GM18873 (cell line): ENCODE measurements around the gene RBM23.

Experiments used
- ATAC-seq: cut with Tn5 transposase; IDR thresholded peaks from one replicate; pipeline ENCODE4 v1.9.1; 2021; ENCODE audit warnings: mild to moderate bottlenecking, moderate library complexity, moderate number of reproducible peaks; ENCODE audit not compliant: unreplicated experiment, low FRiP score

RBM23 gene

DNA sequence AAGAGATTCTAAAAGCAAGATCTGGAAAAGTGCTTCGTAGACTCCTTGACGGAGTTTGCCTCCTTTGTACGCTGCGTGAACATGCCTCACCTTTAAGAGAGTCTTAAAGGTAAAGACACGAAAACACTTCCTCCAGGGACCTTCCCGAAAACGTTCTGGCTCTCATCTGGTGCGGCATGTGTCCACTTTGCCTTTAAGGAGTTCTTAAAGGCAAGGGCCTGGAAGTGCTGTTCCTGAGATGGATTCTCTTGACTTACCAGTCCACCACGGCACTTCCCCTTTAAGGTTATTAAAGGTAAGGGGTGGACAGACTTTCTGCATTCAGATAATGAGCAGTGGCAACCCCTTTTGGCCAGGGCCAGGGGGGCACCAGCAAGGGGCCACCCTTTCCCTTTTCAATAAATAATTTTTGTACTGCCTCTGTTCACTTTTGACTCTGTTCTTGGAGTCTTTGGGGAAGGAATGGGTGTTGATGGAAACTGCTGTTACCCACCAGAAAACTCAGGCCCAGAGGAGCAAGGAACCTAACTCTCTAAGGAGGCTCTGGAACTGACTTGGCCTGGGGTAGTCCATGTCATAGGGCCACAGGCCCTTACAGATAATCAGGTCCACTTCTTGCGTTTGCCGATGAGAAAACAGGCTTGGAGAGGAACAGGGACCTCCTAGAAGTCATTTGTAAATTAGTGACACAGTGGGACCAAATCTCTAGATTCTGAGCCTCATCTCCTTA, 31.5 kb downstream of the RBM23 start:
- peak; percentile 31 for ATAC-seq

DNA sequence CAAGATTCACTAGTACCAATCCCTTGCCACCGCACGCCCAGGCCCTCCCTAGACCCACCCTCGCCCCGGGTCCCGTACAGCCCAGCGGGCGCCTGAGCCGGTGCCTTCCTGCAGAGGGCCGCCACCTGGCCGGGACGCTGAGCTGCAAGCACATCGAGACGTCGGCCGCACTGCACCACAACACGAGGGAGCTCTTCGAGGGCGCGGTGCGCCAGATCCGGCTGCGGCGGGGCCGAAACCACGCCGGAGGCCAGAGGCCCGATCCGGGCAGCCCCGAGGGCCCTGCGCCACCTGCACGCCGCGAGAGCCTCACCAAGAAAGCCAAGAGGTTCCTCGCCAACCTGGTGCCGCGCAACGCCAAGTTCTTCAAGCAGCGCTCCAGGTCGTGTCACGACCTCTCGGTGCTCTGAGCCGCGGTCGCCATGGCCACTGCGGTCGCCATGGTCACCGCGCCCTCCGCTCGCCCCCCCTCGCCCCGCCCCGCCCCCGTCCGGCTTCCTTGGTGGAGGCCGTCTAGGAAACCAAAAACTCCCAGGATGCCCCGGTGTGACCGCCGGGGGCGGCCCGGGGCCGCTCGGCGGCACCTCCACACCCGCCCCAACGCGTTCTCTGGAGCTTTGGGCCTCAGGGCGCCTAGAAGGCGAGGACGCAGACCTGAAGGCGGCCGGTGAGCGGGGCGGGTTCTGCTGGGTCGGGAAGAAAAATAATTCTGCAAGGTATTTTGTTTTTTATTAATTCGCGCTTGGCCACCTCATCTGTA, 32.3 kb downstream of the RBM23 start:
- ATAC-seq: peak; percentile 45

DNA sequence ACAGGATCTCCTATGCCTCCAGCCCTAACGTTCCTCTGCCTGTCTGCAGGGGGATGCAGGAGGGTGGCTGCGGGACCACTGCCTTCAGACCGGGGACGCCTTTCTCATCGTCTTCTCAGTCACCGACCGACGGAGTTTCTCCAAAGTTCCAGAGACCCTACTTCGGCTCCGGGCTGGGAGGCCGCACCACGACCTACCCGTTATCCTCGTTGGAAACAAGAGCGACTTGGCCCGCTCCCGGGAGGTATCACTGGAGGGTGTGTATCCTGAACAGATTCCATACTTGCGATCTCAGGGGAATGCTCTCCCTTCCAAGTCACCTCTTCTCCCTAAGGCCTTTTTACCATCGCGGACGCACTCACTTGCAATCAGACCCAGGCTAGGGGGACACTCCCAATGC, 33.0 kb downstream of the RBM23 start:
- ATAC-seq: no peak

DNA sequence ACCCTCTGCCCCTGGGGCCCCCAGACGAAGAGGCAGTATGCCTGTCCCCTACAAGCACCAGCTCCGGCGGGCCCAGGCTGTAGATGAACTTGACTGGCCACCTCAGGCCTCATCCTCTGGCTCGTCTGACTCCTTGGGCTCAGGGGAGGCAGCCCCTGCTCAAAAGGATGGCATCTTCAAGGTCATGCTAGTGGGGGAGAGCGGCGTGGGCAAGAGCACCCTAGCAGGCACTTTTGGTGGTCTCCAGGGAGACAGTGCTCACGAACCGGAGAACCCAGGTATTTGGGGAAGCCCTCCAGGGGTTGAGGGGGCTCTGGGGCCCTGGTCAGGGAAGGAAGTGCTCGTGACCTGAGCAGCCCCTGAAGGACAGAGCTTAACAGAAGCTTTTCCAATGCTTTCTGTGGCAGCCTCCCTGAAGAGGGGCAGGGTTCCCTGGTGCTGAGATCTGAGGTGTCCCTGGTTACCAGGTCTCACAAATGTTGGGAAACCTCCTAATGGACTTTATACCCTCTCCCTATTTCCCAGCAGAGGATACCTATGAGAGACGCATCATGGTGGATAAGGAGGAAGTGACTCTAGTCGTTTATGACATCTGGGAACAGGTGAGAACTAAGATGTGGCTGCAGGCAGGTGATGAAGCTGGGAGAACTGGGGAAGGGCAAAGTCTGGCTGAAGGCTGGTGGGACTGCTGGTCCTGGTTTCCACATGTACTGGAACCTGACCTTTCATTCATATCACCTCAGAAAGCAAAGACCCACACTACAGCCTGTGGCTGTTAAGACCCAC, 34.0 kb downstream of the RBM23 start:
- no peak for ATAC-seq

DNA sequence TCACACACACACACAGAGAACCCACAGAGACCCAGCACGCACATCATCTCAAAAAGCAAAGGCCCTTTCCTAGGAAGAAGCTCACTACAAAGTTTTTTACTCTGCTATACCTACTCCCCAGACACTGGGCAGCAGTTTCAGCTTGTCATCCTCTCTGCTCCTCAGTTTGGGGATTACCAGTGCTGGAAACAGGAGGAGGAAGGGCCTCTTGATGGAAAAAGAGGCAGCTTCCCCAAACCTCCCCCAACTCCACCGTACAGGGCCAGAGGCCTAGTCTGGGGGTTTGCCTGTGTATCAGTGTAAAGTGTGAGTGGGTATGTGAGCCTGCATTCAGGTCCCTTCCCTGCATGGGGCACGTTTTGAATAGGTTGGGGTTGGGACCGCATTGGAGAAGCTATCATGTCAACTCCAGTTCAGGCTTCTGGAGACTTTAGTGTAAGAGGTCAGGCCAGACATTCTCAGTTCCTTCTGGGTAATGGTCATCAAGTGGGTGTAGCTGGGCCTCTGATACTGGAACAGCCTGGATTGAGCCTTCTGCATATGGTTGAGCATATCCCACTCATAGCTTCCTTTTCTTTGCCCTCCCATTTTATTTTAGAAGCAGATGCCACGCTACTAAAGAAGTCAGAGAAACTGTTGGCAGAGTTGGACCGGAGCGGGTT, 34.7 kb downstream of the RBM23 start:
- ATAC-seq: no peak

DNA sequence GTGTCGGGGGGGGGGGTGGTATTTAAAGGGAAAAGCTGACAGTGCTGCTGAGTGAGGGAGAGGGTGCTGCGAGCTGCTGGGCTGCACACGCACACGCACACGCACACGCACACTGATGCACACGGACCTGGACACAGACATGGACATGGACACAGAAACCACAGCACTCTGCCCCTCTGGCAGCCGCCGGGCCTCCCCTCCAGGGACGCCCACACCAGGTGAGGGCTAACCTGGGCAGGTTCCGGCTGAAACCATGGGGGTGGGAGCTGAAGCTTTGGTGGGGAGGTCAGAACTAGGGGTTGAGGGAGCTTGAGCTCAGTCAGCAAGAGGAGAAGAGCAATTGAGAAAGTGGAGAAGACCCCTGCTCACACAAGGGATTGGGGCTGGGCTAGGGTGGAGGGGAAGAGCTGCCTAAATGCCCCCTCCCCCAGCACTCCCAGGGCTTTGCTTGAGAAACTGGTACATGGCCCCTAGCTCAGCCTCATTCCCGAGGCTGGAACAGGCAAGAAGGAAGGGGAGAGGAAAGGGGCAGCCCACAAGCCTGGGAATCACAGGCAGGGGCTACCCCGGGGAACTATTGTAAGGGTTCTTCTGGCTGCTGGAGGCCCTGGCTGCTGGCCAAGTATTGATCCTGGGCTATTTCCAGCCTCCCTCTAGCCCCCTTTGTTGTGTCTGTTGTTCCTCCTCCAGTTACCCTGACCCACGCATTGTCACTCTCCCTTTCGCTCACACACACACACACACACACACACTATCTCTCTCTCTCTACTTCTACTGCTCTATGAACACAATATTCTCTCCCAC, 35.6 kb downstream of the RBM23 start, which contains the start of gene REM2:
REM2 (plus strand) TSS at position 50 of the 804 bp plus-strand sequence; CDS start at position 116, 66 bp downstream.
- no peak for ATAC-seq

DNA sequence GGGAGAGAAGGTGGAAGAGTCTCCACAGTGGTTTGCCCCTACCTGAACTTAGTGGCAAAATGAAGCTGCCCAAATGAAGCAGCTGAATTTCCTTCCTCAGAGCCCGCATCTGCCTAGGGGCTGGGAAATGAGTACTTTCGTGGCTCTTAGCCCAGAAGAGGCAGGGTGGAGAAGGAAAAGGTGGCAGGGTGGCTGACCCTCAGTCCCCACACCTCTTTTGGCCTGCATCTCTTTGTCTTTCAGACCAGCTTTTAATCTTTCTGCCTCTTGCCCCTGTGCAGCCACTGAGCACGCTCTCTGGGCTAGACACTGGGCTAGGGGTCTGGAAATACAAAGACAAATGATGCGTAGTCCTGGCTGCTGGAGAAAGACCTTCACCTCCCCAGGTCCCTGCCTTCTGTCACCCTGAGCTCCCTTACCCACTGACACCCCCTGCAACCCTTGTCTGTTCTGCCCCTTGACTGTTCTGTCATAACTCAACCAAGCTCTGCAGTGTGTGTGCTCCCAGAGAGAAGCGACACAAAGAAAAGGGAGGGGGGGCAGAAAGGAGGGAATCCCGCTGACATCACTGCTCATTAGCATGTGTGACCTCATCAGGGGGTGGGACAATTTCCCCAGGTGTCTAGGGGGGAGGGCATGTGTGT, 36.3 kb downstream of the RBM23 start:
- ATAC-seq: no peak

DNA sequence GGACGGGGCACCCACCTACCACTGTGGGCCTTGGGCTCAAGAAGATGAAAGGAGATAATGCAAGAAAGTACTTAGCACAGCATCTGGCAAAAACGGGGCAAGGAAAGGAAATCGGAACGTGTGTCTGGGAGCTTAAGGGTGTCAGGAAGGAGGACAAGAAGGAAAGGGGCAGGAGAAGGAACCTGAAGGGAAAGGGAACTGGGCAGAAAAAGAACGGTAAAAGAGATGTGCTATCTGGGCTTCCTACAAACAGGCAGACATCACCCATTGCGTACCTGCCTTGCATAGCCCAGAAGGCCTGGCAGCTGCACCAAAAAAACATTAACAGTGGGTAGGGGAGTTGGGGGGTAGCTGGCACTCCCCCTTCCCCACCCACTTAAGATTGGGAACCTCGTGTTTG, 36.9 kb downstream of the RBM23 start:
- ATAC-seq: no peak

DNA sequence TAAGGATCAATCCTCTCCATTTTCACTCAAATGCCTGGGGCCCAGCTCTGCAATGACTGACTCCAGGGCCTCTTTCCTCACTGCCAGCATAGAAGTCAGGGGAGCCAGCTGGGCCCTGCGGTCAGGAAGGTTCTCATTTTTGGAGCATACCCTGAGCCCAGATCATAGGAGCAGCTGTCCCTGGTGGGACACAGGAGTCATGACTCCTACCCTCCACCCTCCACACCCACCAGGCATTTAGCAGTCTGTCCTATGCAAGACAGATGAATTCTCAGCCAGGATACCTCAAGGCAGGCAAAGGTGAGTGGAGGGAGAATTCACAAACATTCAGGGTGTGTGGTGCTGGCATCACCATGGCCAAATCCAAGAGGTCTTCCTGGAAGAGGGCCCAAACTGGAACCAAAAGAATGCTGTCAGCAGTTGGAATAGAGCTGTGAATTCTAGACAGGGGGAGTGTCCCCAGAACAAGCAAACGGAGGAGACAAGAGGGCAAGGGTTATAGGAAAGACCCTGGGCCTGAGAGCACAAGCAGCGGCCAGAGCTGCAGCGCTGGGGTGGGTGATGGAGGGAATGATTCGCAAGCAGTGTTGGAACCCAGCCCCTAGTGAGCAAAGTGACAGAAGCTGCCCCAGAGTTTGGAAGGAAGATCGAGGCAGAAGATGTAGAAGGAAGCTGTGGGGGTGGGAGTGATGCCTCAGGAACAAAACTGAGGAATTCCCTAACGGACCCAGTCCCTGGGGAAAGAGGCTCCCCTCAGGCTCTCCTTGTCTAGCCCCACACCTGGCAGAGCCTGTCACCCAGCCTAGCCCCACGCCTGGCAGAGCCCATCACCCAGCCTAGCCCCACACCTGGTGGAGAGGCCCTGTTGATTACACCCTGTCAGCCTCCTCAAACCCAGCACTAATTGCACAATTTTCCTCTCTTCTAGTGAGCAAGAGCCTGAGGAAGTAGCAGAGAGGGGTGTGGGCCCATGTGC, 40.4 kb downstream of the RBM23 start:
- no peak for ATAC-seq

DNA sequence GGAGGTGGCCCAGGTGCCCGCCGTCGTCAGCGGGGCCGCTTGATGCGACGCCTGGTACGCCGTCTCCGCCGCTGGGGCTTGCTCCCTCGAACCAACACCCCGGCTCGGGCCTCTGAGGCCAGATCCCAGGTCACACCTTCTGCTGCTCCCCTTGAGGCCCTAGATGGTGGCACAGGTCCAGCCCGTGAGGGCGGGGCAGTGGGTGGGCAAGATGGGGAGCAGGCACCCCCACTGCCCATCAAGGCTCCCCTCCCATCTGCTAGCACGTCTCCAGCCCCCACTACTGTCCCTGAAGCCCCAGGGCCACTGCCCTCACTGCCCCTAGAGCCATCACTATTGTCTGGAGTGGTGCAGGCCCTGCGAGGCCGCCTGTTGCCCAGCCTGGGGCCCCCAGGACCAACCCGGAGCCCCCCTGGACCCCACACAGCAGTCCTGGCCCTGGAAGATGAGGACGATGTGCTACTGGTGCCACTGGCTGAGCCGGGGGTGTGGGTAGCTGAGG, 41.9 kb downstream of the RBM23 start:
- ATAC-seq: no peak

DNA sequence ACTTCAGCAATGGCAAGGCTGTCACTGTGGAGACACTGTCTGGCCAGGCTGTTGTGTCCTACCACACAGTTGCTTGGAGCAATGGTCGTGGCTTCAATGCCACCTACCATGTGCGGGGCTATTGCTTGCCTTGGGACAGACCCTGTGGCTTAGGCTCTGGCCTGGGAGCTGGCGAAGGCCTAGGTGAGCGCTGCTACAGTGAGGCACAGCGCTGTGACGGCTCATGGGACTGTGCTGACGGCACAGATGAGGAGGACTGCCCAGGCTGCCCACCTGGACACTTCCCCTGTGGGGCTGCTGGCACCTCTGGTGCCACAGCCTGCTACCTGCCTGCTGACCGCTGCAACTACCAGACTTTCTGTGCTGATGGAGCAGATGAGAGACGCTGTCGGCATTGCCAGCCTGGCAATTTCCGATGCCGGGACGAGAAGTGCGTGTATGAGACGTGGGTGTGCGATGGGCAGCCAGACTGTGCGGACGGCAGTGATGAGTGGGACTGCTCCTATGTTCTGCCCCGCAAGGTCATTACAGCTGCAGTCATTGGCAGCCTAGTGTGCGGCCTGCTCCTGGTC, 43.1 kb downstream of the RBM23 start:
- ATAC-seq: no peak

DNA sequence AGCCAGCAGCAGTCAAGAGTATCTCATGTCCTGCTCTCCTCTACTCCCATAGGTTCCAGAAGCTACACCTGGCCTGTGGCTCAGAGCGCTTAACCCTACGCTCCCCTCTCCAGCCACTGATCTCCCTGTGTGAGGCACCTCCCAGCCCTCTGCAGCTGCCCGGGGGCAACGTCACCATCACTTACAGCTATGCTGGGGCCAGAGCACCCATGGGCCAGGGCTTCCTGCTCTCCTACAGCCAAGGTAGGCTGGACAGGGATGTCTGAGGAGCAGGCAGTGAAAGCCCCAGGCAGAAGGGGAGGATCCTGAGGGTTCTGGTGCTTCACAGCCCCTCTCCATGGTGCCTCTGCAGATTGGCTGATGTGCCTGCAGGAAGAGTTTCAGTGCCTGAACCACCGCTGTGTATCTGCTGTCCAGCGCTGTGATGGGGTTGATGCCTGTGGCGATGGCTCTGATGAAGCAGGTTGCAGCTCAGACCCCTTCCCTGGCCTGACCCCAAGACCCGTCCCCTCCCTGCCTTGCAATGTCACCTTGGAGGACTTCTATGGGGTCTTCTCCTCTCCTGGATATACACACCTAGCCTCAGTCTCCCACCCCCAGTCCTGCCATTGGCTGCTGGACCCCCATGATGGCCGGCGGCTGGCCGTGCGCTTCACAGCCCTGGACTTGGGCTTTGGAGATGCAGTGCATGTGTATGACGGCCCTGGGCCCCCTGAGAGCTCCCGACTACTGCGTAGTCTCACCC, 43.8 kb downstream of the RBM23 start:
- ATAC-seq: no peak

DNA sequence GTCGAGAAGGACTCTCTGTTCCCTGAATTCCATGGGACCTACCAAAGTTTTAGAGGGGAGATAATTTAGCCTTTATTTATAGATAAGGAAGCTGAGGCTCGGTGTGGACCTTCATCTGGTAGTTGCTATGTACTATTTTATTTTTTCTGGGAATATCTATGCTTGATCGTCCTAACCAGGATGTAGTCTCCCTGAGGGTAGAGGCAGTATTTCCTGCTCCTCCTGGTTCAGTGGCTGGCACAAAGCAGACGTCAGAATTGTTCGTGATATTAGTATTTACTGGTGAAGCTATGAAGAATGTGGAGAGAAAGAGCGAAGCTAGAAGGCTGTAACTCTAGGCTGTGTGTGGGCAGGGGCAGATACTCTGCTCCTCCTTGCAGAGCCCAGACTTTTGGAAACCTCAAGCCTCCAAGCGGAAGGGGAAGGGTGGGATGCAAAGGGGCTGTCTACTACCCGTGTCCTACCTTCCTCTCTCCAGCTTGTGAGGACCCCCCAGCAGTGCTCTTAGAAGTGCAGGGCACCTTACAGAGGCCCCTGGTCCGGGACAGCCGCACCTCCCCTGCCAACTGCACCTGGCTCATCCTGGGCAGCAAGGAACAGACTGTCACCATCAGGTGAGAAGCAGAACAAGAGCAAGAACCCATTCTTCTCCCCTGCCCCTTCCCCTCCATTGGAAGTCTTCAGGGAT, 46.0 kb downstream of the RBM23 start:
- ATAC-seq: no peak

DNA sequence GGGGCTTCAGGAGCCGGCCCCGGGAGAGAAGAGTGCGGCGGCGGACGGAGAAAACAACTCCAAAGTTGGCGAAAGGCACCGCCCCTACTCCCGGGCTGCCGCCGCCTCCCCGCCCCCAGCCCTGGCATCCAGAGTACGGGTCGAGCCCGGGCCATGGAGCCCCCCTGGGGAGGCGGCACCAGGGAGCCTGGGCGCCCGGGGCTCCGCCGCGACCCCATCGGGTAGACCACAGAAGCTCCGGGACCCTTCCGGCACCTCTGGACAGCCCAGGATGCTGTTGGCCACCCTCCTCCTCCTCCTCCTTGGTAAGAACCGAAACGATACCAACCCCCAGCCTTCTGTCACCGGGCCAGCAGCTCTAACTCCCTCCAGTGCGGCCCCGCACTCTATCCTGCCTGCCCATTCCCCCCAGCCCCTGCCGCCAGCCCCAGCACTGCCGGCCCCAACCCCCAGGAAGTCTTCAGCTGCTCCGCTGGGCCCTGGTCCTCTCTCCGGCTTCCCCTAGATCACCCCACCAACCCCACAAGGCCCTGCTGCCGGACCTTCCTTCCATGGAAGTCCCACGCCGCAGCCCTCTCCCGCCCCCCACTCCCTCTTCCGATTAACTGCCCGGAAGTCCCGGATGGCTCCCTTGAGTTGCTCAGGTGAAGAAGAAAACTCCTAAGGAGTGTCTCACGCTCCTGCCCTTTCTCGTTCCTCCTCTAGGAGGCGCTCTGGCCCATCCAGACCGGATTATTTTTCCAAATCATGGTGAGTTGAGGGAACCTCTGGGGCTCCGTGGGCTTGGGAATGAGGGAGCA, 46.7 kb downstream of the RBM23 start:
- ATAC-seq: peak; percentile 21

DNA sequence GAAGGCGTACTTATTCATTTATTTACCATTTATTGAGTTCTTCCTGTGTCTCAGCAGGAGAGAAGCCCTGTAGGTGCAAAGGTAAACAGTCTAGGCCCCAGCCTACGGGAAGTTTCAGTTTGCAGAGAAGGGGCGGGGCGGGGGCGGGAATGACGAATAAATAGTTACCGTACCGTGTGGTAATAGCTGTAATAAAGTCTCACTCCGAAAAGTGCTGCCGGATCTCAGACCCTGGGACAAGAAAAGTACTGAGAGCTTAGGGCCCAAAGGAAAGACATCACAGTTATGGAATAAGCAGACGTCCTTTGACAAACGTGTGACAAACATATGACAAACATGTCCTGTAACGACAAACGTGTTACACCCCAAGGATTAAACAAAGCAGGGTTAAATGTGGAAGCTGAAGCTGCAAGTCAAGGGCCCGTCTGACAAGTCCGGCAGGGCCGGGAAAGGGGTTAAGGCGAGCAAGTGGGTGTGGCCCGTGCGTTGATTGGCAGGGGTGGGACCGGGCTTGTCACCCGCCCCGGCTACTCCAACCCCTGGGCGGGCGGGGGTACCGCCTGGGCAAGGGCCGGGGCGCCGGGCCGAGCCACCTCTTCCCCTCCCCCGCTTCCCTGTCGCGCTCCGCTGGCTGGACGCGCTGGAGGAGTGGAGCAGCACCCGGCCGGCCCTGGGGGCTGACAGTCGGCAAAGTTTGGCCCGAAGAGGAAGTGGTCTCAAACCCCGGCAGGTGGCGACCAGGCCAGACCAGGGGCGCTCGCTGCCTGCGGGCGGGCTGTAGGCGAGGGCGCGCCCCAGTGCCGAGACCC, 47.5 kb downstream of the RBM23 start, which contains the start of gene LRP10:
LRP10 (plus strand) TSS at position 517 of the 809 bp plus-strand sequence. CDS start 564 bp downstream, outside the sequence.
- peak; percentile 77 for ATAC-seq
